Measurements from ENCODE around the gene IQSEC3.
A peak's percentile ranks its signal among the peaks of the same experiment; 100 is the strongest.

IQSEC3 gene

GRCh38 chr12:117311-117710, 50.7 kb downstream of the IQSEC3 start:
- Histone ChIP-seq H3K23ac (ENCODE audit: low read length) (no peak overlapping the region), H2BK5ac (ENCODE audit: low read length) (no peak overlapping the region), H3K79me2 (ENCODE audit: control insufficient read depth, insufficient read depth, low read length) (no peaks in the 10 kb centered on the region), H3K4me3 (ENCODE audit: low read length) (no peak overlapping the region), H3K18ac (ENCODE audit: low read length) (no peak overlapping the region), H3K36me3 (ENCODE audit: control insufficient read depth, insufficient read depth, low read length) (no peaks in the 10 kb centered on the region), H3K4ac (ENCODE audit: low read depth, low read length) (no peak overlapping the region), H4K8ac (ENCODE audit: low read depth, low read length) (no peak overlapping the region), H3K27me3 (ENCODE audit: insufficient read depth, low read length, poor library complexity) (no peaks in the 10 kb centered on the region), H3K27ac (ENCODE audit: low read depth, low read length) (no peak overlapping the region), H2AK5ac (ENCODE audit: low read length) (peak overlapping the region; percentile 39), H3K4me1 (ENCODE audit: control insufficient read depth, low read depth, low read length) (peaks cover 3% of the 10 kb centered on the region), H3K9ac (ENCODE audit: low read length) (no peak overlapping the region), H4K5ac (ENCODE audit: low read length) (no peak overlapping the region), H2BK15ac (replicated peaks; ENCODE audit: low read depth) (no peak overlapping the region), H3K79me1 (ENCODE audit: low read length) (no peaks in the 10 kb centered on the region), H3K56ac (ENCODE audit: low read length) (no peak overlapping the region), H2BK120ac (ENCODE audit: low read depth, low read length) (no peak overlapping the region), H3K4me2 (ENCODE audit: low read length) (no peak overlapping the region)
- no peak for DNase-seq
- no CpG with 5 or more reads among the region's 7 CpGs for WGBS (ENCODE audit: extremely low coverage, insufficient coverage, low lambda C conversion rate)

DNA sequence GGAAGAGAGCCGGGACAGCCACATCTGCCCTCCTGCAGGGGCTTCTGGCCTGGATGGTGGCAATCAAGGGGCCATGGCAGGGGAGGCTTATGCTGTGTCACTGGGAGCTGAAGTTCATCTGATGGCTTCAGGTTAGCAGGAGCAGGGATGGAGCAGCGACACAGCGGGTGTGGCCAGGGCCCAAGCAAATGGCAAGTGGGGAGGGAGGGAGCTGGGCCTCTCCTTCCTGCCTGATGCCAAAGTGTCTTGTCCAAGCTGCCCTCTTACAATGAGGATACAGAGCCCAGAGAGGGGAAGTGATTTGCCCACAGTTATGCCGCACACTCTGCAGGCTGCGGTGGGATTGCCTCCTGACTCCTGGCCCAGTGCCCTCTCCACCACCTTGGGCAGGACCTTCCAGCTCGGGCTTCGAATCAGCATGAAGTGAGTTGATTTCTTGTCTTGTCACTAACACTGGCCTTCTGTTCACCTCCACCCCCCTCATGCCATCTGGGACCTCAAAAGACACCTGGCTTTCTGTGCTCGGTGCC, 51.3 kb downstream of the IQSEC3 start:
- Histone ChIP-seq H2AK5ac (ENCODE audit: low read length) (no peak overlapping the region), H2BK120ac (ENCODE audit: low read depth, low read length) (no peak overlapping the region), H3K9ac (ENCODE audit: low read length) (no peak overlapping the region), H2BK5ac (ENCODE audit: low read length) (no peak overlapping the region), H3K79me1 (ENCODE audit: low read length) (no peaks in the 10 kb centered on the region), H3K56ac (ENCODE audit: low read length) (no peak overlapping the region), H3K23ac (ENCODE audit: low read length) (no peak overlapping the region), H4K8ac (ENCODE audit: low read depth, low read length) (no peak overlapping the region), H3K27me3 (ENCODE audit: insufficient read depth, low read length, poor library complexity) (no peaks in the 10 kb centered on the region), H3K27ac (ENCODE audit: low read depth, low read length) (no peak overlapping the region), H3K79me2 (ENCODE audit: control insufficient read depth, insufficient read depth, low read length) (no peaks in the 10 kb centered on the region), H3K18ac (ENCODE audit: low read length) (no peak overlapping the region), H4K5ac (ENCODE audit: low read length) (no peak overlapping the region), H3K36me3 (ENCODE audit: control insufficient read depth, insufficient read depth, low read length) (no peaks in the 10 kb centered on the region), H3K4me1 (ENCODE audit: control insufficient read depth, low read depth, low read length) (peaks cover 3% of the 10 kb centered on the region), H2BK15ac (replicated peaks; ENCODE audit: low read depth) (no peak overlapping the region), H3K4ac (ENCODE audit: low read depth, low read length) (no peak overlapping the region), H3K4me2 (ENCODE audit: low read length) (no peak overlapping the region), H3K4me3 (ENCODE audit: low read length) (no peak overlapping the region)
- DNase-seq, result no peak
- no CpG with 5 or more reads among the region's 8 CpGs for WGBS (ENCODE audit: extremely low coverage, insufficient coverage, low lambda C conversion rate)

DNA sequence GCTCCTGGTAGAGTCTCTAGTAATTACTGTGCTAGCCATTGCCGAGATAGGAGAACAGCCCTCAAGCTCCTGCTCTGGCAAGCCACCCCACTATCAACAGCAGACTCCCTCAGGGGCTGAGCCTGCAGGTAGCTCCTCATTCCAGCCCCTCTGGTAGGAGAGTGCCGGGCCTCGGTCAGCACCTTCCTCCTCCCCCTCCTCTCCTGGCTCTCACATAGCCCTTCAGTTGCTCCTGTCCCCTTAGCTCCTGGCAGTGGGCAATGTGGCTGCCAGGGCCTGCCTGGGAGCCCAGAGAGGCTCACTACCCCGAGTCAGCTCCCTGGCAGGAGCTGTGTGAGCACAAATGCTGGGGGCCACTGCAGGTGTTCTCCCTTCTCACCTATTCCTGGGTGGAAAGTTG, 52.0 kb downstream of the IQSEC3 start:
- Histone ChIP-seq H2BK15ac (replicated peaks; ENCODE audit: low read depth) (no peak overlapping the region), H3K4me1 (ENCODE audit: control insufficient read depth, low read depth, low read length) (peaks cover 3% of the 10 kb centered on the region), H2AK5ac (ENCODE audit: low read length) (no peak overlapping the region), H3K23ac (ENCODE audit: low read length) (no peak overlapping the region), H3K4me3 (ENCODE audit: low read length) (no peak overlapping the region), H3K9ac (ENCODE audit: low read length) (no peak overlapping the region), H3K79me2 (ENCODE audit: control insufficient read depth, insufficient read depth, low read length) (no peaks in the 10 kb centered on the region), H3K4ac (ENCODE audit: low read depth, low read length) (no peak overlapping the region), H3K56ac (ENCODE audit: low read length) (no peak overlapping the region), H3K27ac (ENCODE audit: low read depth, low read length) (no peak overlapping the region), H3K18ac (ENCODE audit: low read length) (no peak overlapping the region), H4K8ac (ENCODE audit: low read depth, low read length) (no peak overlapping the region), H2BK5ac (ENCODE audit: low read length) (no peak overlapping the region), H3K36me3 (ENCODE audit: control insufficient read depth, insufficient read depth, low read length) (no peaks in the 10 kb centered on the region), H2BK120ac (ENCODE audit: low read depth, low read length) (no peak overlapping the region), H4K5ac (ENCODE audit: low read length) (no peak overlapping the region), H3K79me1 (ENCODE audit: low read length) (no peaks in the 10 kb centered on the region), H3K4me2 (ENCODE audit: low read length) (no peak overlapping the region), H3K27me3 (ENCODE audit: insufficient read depth, low read length, poor library complexity) (no peaks in the 10 kb centered on the region)
- whole genome bisulfite sequencing (ENCODE audit: extremely low coverage, insufficient coverage, low lambda C conversion rate), result no CpG with 5 or more reads among the region's 4 CpGs
- no peak for DNase-seq

DNA sequence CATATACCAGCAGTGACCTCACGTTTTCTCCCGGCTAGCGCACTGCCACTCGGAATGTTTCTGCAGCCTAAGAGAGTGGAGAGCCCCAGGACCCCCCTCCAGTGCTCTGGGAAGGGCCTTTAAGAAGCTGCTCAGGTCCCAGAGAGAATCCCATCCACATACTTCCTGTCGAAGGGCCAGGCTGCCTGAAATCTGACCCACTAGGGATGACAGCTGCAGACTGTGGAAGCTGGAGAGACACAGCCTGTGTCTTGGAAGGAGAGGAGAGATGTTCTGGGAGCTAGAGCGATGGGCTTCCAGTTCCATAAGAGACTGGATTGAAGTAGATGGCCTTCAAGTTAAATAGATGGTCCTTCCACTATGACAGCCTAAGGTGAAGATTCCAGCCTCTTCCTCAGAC, 54.4 kb downstream of the IQSEC3 start:
- Histone ChIP-seq H2AK5ac (ENCODE audit: low read length) (no peak overlapping the region), H3K4me1 (ENCODE audit: control insufficient read depth, low read depth, low read length) (no peaks in the 10 kb centered on the region), H2BK120ac (ENCODE audit: low read depth, low read length) (no peak overlapping the region), H3K79me2 (ENCODE audit: control insufficient read depth, insufficient read depth, low read length) (no peaks in the 10 kb centered on the region), H3K4me3 (ENCODE audit: low read length) (no peak overlapping the region), H2BK15ac (replicated peaks; ENCODE audit: low read depth) (no peak overlapping the region), H3K18ac (ENCODE audit: low read length) (no peak overlapping the region), H3K23ac (ENCODE audit: low read length) (no peak overlapping the region), H3K27me3 (ENCODE audit: insufficient read depth, low read length, poor library complexity) (no peaks in the 10 kb centered on the region), H3K36me3 (ENCODE audit: control insufficient read depth, insufficient read depth, low read length) (no peaks in the 10 kb centered on the region), H3K27ac (ENCODE audit: low read depth, low read length) (no peak overlapping the region), H3K56ac (ENCODE audit: low read length) (no peak overlapping the region), H3K4me2 (ENCODE audit: low read length) (no peak overlapping the region), H3K4ac (ENCODE audit: low read depth, low read length) (no peak overlapping the region), H4K5ac (ENCODE audit: low read length) (no peak overlapping the region), H2BK5ac (ENCODE audit: low read length) (no peak overlapping the region), H4K8ac (ENCODE audit: low read depth, low read length) (no peak overlapping the region), H3K79me1 (ENCODE audit: low read length) (no peaks in the 10 kb centered on the region), H3K9ac (ENCODE audit: low read length) (no peak overlapping the region)
- WGBS (ENCODE audit: extremely low coverage, insufficient coverage, low lambda C conversion rate), result no CpG with 5 or more reads among the region's 6 CpGs
- no peak for DNase-seq

GRCh38 chr12:121647-122046, 55.1 kb downstream of the IQSEC3 start:
- Histone ChIP-seq H3K4me1 (ENCODE audit: control insufficient read depth, low read depth, low read length) (no peaks in the 10 kb centered on the region), H3K4me3 (ENCODE audit: low read length) (no peak overlapping the region), H2BK15ac (replicated peaks; ENCODE audit: low read depth) (no peak overlapping the region), H2AK5ac (ENCODE audit: low read length) (no peak overlapping the region), H3K9ac (ENCODE audit: low read length) (no peak overlapping the region), H3K18ac (ENCODE audit: low read length) (no peak overlapping the region), H3K27me3 (ENCODE audit: insufficient read depth, low read length, poor library complexity) (no peaks in the 10 kb centered on the region), H3K4ac (ENCODE audit: low read depth, low read length) (no peak overlapping the region), H3K4me2 (ENCODE audit: low read length) (no peak overlapping the region), H3K36me3 (ENCODE audit: control insufficient read depth, insufficient read depth, low read length) (no peaks in the 10 kb centered on the region), H4K5ac (ENCODE audit: low read length) (no peak overlapping the region), H3K23ac (ENCODE audit: low read length) (no peak overlapping the region), H3K79me2 (ENCODE audit: control insufficient read depth, insufficient read depth, low read length) (no peaks in the 10 kb centered on the region), H3K56ac (ENCODE audit: low read length) (no peak overlapping the region), H2BK120ac (ENCODE audit: low read depth, low read length) (no peak overlapping the region), H3K27ac (ENCODE audit: low read depth, low read length) (no peak overlapping the region), H4K8ac (ENCODE audit: low read depth, low read length) (no peak overlapping the region), H3K79me1 (ENCODE audit: low read length) (no peaks in the 10 kb centered on the region), H2BK5ac (ENCODE audit: low read length) (no peak overlapping the region)
- no CpG with 5 or more reads among the region's 11 CpGs for WGBS (ENCODE audit: extremely low coverage, insufficient coverage, low lambda C conversion rate)
- DNase-seq, result no peak

- Histone ChIP-seq H3K9ac (ENCODE audit: low read length) (no peak overlapping the region), H2BK120ac (ENCODE audit: low read depth, low read length) (no peak overlapping the region), H3K4me3 (ENCODE audit: low read length) (no peak overlapping the region), H3K36me3 (ENCODE audit: control insufficient read depth, insufficient read depth, low read length) (no peaks in the 10 kb centered on the region), H3K79me2 (ENCODE audit: control insufficient read depth, insufficient read depth, low read length) (no peaks in the 10 kb centered on the region), H3K27me3 (ENCODE audit: insufficient read depth, low read length, poor library complexity) (no peaks in the 10 kb centered on the region), H3K79me1 (ENCODE audit: low read length) (no peaks in the 10 kb centered on the region), H3K23ac (ENCODE audit: low read length) (no peak overlapping the region), H3K27ac (ENCODE audit: low read depth, low read length) (no peak overlapping the region), H3K56ac (ENCODE audit: low read length) (no peak overlapping the region), H4K5ac (ENCODE audit: low read length) (no peak overlapping the region), H3K4ac (ENCODE audit: low read depth, low read length) (no peak overlapping the region), H3K18ac (ENCODE audit: low read length) (no peak overlapping the region), H4K8ac (ENCODE audit: low read depth, low read length) (no peak overlapping the region), H3K4me1 (ENCODE audit: control insufficient read depth, low read depth, low read length) (no peaks in the 10 kb centered on the region), H2AK5ac (ENCODE audit: low read length) (no peak overlapping the region), H2BK5ac (ENCODE audit: low read length) (no peak overlapping the region), H2BK15ac (replicated peaks; ENCODE audit: low read depth) (no peak overlapping the region), H3K4me2 (ENCODE audit: low read length) (no peak overlapping the region)
- no peak for DNase-seq
- WGBS (ENCODE audit: extremely low coverage, insufficient coverage, low lambda C conversion rate), result no CpG with 5 or more reads among the region's 7 CpGs
Measured at GRCh38 chr12:125075-125474, 58.5 kb downstream of the IQSEC3 start.
